Coronary artery (tissue), 2 donors: ENCODE results near the gene CDC42.
"Not testable (repeated sequence)": the region's sequence is repeated elsewhere in the genome, so short reads cannot be mapped to it uniquely, and the experiment has no call there.

Experiments used
- DNase-seq: peaks from one replicate; pipeline ENCODE4 v3.0.0-alpha.2; 2017; ENCODE audit warnings: low spot score
- H3K27ac ChIP-seq, 2 donors: fragments of 200-600 bp; sonication (generic); one replicate each; pipeline ENCODE4 v1.5.1; 2016 to 2019
- H3K4me3 ChIP-seq: fragments of 200-600 bp; sonication (generic); 2 replicates; pipeline ENCODE4 v1.5.1; 2016; ENCODE audit warnings: mild to moderate bottlenecking, moderate library complexity
- TF ChIP-seq, protein P1 (sequence below): fragments of 200-600 bp; sonication (generic); IDR thresholded peaks from one replicate; pipeline ENCODE4 v1.5.1; 2019; ENCODE audit warnings: antibody characterized with exemption

CDC42 gene

GRCh38 chr1:22031214-22031962 is 21.1 kb upstream of the CDC42 start:
- DNase-seq = no peak
- H3K27ac ChIP-seq = peak overlapping the region in 1 of 2 donors; percentile 47
- TF ChIP-seq, protein P1, sequence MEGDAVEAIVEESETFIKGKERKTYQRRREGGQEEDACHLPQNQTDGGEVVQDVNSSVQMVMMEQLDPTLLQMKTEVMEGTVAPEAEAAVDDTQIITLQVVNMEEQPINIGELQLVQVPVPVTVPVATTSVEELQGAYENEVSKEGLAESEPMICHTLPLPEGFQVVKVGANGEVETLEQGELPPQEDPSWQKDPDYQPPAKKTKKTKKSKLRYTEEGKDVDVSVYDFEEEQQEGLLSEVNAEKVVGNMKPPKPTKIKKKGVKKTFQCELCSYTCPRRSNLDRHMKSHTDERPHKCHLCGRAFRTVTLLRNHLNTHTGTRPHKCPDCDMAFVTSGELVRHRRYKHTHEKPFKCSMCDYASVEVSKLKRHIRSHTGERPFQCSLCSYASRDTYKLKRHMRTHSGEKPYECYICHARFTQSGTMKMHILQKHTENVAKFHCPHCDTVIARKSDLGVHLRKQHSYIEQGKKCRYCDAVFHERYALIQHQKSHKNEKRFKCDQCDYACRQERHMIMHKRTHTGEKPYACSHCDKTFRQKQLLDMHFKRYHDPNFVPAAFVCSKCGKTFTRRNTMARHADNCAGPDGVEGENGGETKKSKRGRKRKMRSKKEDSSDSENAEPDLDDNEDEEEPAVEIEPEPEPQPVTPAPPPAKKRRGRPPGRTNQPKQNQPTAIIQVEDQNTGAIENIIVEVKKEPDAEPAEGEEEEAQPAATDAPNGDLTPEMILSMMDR = no peak
- no peak overlapping the region for H3K4me3 ChIP-seq

- DNase-seq, H3K27ac ChIP-seq, H3K4me3 ChIP-seq: not testable (repeated sequence)
Measured at GRCh38 chr1:22034834-22035233, 17.7 kb upstream of the CDC42 start.

DNA sequence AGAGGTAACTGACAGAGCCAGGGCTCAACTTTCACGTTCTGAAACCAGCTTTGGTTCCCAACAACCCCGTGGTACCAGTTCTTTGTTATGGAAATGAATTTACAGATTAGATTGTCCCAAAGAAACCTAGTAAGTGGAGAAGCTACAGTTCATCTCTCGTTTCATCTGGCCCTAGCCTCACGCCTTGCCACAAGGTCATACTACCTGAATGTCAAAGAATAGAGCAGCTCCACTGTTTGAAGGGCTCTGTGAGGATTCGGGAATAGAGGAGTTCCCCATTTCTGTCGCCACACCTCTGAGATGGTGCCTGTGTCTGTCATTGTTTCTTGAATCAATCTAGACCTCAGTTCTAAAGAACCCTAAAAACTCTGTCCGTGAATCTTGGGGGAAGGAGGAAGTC is 15.0 kb upstream of the CDC42 start:
- TF ChIP-seq, protein P1 = no peak
- no peak for DNase-seq
- no peak overlapping the region for H3K27ac ChIP-seq

GRCh38 chr1:22038036-22038435 is 14.5 kb upstream of the CDC42 start:
- H3K27ac ChIP-seq = no peak overlapping the region
- H3K4me3 ChIP-seq = no peak overlapping the region
- TF ChIP-seq, protein P1 = no peak
- no peak for DNase-seq

More for the DNA sequence above, 15.0 kb upstream of the CDC42 start:
- no peak overlapping the region for H3K4me3 ChIP-seq

DNA sequence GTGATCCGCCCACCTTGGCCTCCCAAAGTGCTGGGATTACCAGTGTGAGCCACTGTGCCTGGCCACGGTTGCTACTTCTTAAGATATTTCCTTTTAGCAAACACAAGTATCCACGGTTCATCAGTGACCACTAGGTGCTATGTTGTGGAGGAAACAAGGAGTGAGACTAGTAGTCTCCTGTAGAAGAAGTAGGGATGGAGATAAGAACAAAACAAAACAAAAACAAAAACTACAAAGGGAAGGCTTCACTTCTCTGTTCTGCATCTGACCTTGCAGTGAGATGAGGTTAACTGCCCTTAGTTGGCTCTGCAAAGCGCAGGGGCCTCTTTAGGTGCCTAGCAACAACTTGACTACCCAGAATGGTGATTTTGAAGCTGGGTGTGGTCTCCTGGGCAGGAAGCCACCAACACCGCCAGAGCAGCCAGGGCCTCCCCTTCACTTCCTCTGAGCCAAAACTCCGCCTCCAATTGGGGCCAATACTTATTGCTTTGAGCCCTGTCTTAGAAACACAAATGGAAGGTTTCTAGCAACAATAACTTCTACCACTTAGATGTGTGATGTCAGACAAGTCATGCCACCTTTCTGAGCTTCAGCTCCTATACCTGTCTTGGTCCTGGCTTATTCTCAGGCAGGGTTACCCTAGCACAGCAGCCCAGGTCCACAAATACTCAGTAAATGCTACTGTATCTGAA is 12.8 kb upstream of the CDC42 start:
- TF ChIP-seq, protein P1 = no peak
- DNase-seq = no peak
- H3K27ac ChIP-seq = peak overlapping the region in 1 of 2 donors; percentile 34
- no peak overlapping the region for H3K4me3 ChIP-seq

GRCh38 chr1:22040286-22040623 is 12.3 kb upstream of the CDC42 start:
- TF ChIP-seq, protein P1 = no peak
- H3K4me3 ChIP-seq = no peak overlapping the region
- DNase-seq = no peak
- peak overlapping the region in 1 of 2 donors; percentile 34 for H3K27ac ChIP-seq

GRCh38 chr1:22041505-22041904 is 11.0 kb upstream of the CDC42 start:
- Histone ChIP-seq H3K4me3 (no peak overlapping the region), H3K27ac (no peak overlapping the region)
- DNase-seq = no peak
- TF ChIP-seq, protein P1 = no peak
